Measurements from ENCODE around the gene ZBTB38. TPM values are rescaled to one million over a fixed set of nuclear protein-coding genes. Genes with fewer than 3 reads are reported as not detected.

ZBTB38 gene
- total RNA-seq, 1 donor from 2014 or later, result 89.6 TPM

GRCh38 chr3:141335531-141336061 lies 32.7 kb upstream of the ZBTB38 start:
- ATAC-seq (ENCODE audit: poor library complexity) (no peak), DNase-seq (no peak)
- intact Hi-C loops (cut with DNase I), result no loop called here

DNA sequence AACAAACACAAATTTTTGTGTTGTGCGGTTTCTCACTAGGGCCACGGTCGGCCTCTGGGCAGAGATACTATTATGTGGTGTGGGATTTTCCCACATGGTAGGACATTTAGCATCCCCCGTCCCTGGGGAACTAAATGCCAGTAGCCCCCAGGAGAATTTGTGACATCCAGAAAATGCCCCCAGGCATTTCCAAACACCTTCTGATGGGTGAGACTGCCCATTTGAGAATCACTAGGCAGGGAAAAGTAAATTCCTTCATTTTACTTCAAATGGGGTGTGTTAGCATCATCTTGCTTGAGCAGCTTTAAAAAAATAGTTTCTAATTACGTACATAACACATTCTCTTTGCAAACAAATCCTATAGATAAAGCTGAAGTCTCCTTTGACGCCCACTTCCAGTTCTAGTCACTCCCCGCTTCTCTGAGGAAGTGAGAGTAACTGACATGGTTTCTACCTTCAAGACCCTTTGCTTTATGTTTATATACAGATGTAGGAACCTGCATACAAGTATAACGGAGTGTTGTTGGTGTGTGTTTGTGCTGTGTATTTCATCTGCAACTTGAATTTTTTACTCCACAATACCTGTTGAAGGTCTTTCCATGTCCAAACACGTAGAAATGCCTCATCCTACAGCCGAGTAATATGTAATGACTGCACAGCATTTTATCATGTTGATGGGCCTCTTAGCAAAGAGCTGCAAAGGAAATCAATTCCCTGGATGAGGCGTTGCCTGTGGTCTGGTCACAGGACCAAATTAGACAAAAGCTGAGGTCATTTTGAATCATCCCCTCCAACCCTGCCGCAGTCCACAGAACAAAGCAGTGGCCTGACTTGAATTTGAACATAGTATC lies 31.4 kb upstream of the ZBTB38 start:
- no peak for ATAC-seq (ENCODE audit: poor library complexity)
- DNase-seq, result no peak
- intact Hi-C loops (cut with DNase I), result no loop called here

GRCh38 chr3:141337523-141337854 lies 30.8 kb upstream of the ZBTB38 start:
- no peak for DNase-seq
- ATAC-seq (ENCODE audit: poor library complexity), result no peak
- intact Hi-C loops (cut with DNase I), result no loop called here

DNA sequence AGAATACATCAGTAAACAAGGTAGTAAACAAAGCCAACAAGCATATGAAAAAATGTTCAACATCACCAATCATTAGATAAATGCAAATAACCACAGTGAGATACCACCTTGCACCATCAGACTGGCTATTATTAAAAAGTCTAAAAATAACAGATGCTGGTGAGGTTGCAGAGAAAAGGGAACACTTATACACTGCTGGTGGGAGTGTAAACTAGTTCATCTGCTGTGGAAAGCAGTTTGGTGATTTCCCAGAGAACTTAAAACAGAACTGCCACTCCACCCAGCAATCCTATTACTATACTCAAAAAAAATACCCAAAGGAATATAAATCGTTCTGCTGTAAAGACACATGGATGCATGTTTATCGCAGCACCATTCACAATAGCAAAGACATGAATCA lies 30.3 kb upstream of the ZBTB38 start:
- ATAC-seq (ENCODE audit: poor library complexity) (no peak), DNase-seq (no peak)
- intact Hi-C loops (cut with DNase I), result no loop called here

GRCh38 chr3:141338881-141339280 lies 29.4 kb upstream of the ZBTB38 start:
- DNase-seq, result no peak
- peak; percentile 53 for ATAC-seq (ENCODE audit: poor library complexity)
- intact Hi-C loops (cut with DNase I), result no loop called here

DNA sequence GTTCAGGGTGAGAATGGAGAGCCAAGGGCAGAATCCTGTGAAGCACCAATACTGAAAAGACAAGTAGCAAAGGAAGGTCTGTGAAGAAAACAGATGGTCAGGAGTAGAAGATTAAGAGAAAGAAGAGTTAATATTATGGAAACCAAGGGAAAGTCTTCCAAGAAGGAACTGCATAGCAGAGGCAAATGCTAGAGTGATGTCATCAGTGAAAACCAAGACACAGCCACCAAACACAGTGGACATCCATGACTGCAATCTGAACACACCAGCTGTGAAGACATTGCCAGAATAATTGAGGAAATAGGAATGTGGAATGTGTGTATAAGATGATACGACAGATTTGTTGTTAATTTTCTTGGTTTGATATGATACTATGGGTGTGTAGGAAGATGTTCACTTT lies 26.8 kb upstream of the ZBTB38 start:
- intact Hi-C loops (cut with DNase I), result no loop called here
- DNase-seq, result no peak
- ATAC-seq (ENCODE audit: poor library complexity), result no peak

GRCh38 chr3:141342386-141342785 lies 25.9 kb upstream of the ZBTB38 start:
- intact Hi-C loops (cut with DNase I), result no loop called here
- DNase-seq (no peak), ATAC-seq (ENCODE audit: poor library complexity) (no peak)

DNA sequence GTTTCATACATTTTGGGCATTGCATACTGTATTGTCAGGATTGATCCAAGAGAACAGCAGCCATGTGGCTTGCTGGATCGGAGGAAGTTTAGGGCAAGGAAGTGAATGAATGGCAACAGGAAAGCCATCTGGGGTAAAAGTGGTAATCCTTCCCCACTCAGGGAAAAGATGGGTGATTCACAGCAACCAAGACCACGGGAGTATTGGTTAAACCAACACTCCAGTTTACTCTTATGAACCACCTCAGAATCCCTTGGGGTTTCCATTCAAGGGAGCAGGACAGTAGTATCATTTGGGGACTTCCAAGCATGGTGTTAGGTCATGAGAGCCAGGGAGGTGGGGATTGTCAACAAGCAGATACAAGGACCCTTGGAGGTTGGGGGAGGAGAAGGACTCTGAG lies 25.2 kb upstream of the ZBTB38 start:
- intact Hi-C loops (cut with DNase I), result no loop called here
- DNase-seq, result no peak
- ATAC-seq (ENCODE audit: poor library complexity), result no peak

- intact Hi-C loops (cut with DNase I), result no loop called here
- DNase-seq, result no peak
- ATAC-seq (ENCODE audit: poor library complexity), result no peak
These were observed 24.4 kb upstream of the ZBTB38 start for GRCh38 chr3:141343865-141344271.

DNA sequence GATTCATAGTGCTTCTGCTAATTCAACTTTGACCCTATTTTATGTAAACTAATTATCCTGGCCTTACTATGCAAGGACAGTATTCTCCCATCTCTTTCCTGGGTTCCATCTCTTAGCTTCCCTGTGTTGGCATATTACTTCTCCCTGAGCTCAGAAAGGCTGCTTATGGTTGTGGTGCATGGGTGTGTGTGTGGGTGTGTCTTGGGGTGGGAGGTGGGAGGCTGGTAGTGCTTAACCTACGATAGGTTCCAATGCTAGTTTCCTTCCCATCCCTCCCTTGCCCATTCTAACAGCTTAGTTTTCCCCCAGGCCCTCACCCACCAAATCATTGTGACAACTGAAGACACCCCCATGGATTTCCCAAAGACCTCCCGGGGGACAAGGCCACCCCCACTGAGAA lies 22.8 kb upstream of the ZBTB38 start:
- DNase-seq (no peak), ATAC-seq (ENCODE audit: poor library complexity) (no peak)
- intact Hi-C loops (cut with DNase I), result no loop called here

- intact Hi-C loops (cut with DNase I), result no loop called here
- ATAC-seq (ENCODE audit: poor library complexity) (no peak), DNase-seq (no peak)
These were observed 22.3 kb upstream of the ZBTB38 start for GRCh38 chr3:141346007-141346406.

GRCh38 chr3:141346418-141346817 lies 21.9 kb upstream of the ZBTB38 start:
- intact Hi-C loops (cut with DNase I), result no loop called here
- no peak for ATAC-seq (ENCODE audit: poor library complexity)
- no peak for DNase-seq

DNA sequence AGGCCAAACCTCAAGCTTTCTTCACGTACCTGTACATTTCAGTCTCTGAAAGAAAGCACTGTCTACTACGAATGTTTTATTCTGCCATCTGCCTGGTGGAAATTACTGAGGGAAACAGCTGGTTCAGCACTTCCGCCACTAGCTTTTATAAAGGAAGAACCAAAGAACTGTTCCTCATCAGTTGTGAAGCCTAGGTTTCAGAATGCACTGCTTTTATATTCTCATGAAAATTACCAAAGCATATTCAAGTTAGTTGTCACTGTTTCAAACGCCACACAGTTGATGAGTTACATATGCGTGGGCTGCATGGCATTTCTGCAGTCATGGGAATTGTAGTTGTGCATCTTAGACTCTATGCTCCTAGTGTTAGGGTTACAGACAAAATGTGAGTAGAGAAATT lies 21.5 kb upstream of the ZBTB38 start:
- intact Hi-C loops (cut with DNase I), result no loop called here
- ATAC-seq (ENCODE audit: poor library complexity) (no peak), DNase-seq (no peak)

DNA sequence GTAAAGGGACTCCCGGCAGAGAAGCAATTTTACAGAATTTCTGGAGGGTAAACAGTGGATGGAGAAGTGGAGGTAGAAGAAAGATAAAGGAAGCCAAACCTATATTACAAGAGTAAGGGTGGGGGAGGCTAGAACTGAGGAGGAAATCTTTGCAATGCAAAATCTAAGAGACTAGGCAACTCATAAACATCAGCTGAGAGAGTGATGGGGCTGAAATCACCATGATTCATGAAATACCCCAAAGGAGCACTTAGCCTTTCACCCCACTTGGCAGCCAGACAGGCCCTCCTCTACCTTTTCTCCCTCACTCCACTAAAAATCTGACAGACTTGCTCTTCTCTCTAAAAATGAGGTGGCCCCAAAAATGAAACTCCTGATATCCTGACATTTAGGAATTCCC lies 19.5 kb upstream of the ZBTB38 start:
- ATAC-seq (ENCODE audit: poor library complexity) (no peak), DNase-seq (no peak)
- intact Hi-C loops (cut with DNase I), result no loop called here

- no peak for ATAC-seq (ENCODE audit: poor library complexity)
- no peak for DNase-seq
- intact Hi-C loops (cut with DNase I), result no loop called here
These were observed 18.6 kb upstream of the ZBTB38 start for GRCh38 chr3:141349711-141350110.

GRCh38 chr3:141350666-141351065 lies 17.6 kb upstream of the ZBTB38 start:
- ATAC-seq (ENCODE audit: poor library complexity), result no peak
- no peak for DNase-seq
- intact Hi-C loops (cut with DNase I), result no loop called here

GRCh38 chr3:141352262-141352984 lies 15.9 kb upstream of the ZBTB38 start:
- ATAC-seq (ENCODE audit: poor library complexity) (no peak), DNase-seq (no peak)
- intact Hi-C loops (cut with DNase I), result no loop called here

DNA sequence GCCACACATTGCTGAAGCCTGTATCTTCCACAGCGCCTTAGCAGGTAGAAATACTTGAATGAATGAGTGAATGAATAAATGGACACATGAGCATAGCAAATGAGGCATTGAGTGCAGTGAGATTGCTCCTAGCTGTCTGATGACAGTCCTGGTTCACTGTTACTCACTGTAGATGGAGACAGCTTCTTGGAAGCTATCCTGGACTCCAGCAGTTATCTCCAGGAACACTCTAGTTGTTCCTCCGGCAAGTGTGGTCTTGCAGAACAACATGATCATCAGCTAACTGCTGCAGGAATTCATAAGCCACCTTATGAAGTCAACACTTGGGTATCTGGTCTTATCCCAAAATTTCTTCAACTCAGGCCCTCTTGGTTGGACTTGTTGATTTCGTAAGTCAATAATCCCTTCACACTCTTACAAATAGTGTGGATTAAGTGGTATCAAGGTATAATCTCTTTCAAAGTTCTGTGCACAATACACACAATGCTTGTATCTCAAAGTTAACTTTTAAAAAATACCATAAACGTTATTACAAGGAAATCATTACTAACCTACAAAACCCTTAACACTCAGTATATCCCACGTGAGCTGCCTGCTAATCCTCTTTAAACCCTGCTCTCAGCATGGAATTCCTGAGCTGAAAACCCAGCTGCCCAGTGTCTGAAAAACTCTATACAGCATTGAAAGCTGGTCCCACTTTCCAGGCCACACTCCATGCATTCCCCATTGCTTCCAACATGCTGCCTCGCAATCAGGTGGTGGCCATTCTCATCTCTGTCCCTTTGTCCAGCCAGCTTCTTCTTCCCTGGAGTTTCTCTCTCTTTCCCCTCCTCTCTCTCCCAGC lies 14.4 kb upstream of the ZBTB38 start:
- peak; percentile 94 for ATAC-seq (ENCODE audit: poor library complexity)

DNA sequence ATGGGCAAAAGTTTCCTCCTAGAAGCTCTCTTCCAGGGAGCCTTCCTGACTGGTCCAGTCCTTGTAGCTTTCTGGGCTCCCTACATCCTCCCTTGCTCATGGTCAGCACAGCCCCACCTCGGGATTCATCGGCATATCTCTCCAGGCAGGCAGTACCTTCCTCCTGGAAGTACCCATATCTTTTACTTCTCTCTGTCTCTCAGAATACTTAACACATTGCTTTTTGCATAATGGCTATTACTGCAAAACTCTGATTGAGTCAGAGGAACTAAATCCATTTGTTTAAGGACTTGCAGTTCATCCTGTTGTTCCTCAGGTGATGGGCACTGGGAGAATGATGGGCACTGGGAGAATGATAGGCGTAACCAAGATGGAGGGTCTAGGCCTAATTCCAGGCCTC lies 13.8 kb upstream of the ZBTB38 start:
- ATAC-seq (ENCODE audit: poor library complexity) (no peak), DNase-seq (no peak)
- intact Hi-C loops (cut with DNase I), result no loop called here

More for the DNA sequence above, 14.4 kb upstream of the ZBTB38 start:
- intact Hi-C loops (cut with DNase I), result no loop called here
- DNase-seq, result no peak
